ENCODE results near the gene HIPK1. TPM values are rescaled to one million over a fixed set of nuclear protein-coding genes. Genes with fewer than 3 reads are reported as not detected.
A peak's percentile ranks its signal among the peaks of the same experiment; 100 is the strongest.

The HIPK1 gene
- total RNA-seq (2014; rRNA removed; shearing (Covaris generic)), result 8.3 and 11.8 TPM in 2 replicates

GRCh38 chr1:113928941-113929749 is at the start of gene HIPK1:
Gene HIPK1 (plus strand): TSS chr1:113929324.
- peak; percentile 64 for DNase-seq (ENCODE audit: low spot score)

- no peak for DNase-seq (ENCODE audit: low spot score)
Observed at GRCh38 chr1:113879739-113880038, 49.4 kb upstream of the HIPK1 start.

GRCh38 chr1:113881661-113882060 is 47.5 kb upstream of the HIPK1 start:
- no peak for DNase-seq (ENCODE audit: low spot score)

- no peak for DNase-seq (ENCODE audit: low spot score)
Observed at GRCh38 chr1:113886417-113887401, 42.4 kb upstream of the HIPK1 start.

GRCh38 chr1:113887402-113888175 is 41.5 kb upstream of the HIPK1 start, which contains the start of gene BCL2L15:
Gene BCL2L15 (minus strand): TSS chr1:113887581. CDS start chr1:113887375, 206 bp downstream.
- DNase-seq (ENCODE audit: low spot score), result no peak

GRCh38 chr1:113890816-113891215 is 38.3 kb upstream of the HIPK1 start:
- no peak for DNase-seq (ENCODE audit: low spot score)

GRCh38 chr1:113891631-113892220 is 37.4 kb upstream of the HIPK1 start:
- no peak for DNase-seq (ENCODE audit: low spot score)

GRCh38 chr1:113893267-113893666 is 35.9 kb upstream of the HIPK1 start:
- DNase-seq (ENCODE audit: low spot score), result no peak

GRCh38 chr1:113895098-113895497 is 34.0 kb upstream of the HIPK1 start:
- no peak for DNase-seq (ENCODE audit: low spot score)

GRCh38 chr1:113895961-113896360 is 33.2 kb upstream of the HIPK1 start:
- no peak for DNase-seq (ENCODE audit: low spot score)

GRCh38 chr1:113898241-113898814 is 30.8 kb upstream of the HIPK1 start:
- DNase-seq (ENCODE audit: low spot score), result no peak

GRCh38 chr1:113899111-113899510 is 30.0 kb upstream of the HIPK1 start:
- no peak for DNase-seq (ENCODE audit: low spot score)

- DNase-seq (ENCODE audit: low spot score), result no peak
Observed at GRCh38 chr1:113901191-113901590, 27.9 kb upstream of the HIPK1 start.

- DNase-seq (ENCODE audit: low spot score), result no peak
Observed at GRCh38 chr1:113903501-113904292, 25.4 kb upstream of the HIPK1 start.

- no peak for DNase-seq (ENCODE audit: low spot score)
Observed at GRCh38 chr1:113904293-113904673, 24.8 kb upstream of the HIPK1 start.

GRCh38 chr1:113904674-113905434 is 24.3 kb upstream of the HIPK1 start, which contains the start of the genes AP4B1 and DCLRE1B:
Gene AP4B1 (minus strand): TSS chr1:113904799. CDS start chr1:113904717, 82 bp downstream.
Gene DCLRE1B (plus strand): TSS chr1:113905326. CDS start chr1:113905587, 261 bp downstream.
- peak; percentile 98 for DNase-seq (ENCODE audit: low spot score)

- no peak for DNase-seq (ENCODE audit: low spot score)
Observed at GRCh38 chr1:113905435-113905861, 23.7 kb upstream of the HIPK1 start.

GRCh38 chr1:113912594-113913311 is 16.4 kb upstream of the HIPK1 start:
- no peak for DNase-seq (ENCODE audit: low spot score)

- DNase-seq (ENCODE audit: low spot score), result no peak
Observed at GRCh38 chr1:113913312-113913668, 15.8 kb upstream of the HIPK1 start.
